ENCODE data around the gene CPB1. TPM values are rescaled to one million over a fixed set of nuclear protein-coding genes. Genes with fewer than 3 reads are reported as not detected.

Gene CPB1
- polyA plus RNA-seq, 1 donor from 2014 or later, result not detected

DNA sequence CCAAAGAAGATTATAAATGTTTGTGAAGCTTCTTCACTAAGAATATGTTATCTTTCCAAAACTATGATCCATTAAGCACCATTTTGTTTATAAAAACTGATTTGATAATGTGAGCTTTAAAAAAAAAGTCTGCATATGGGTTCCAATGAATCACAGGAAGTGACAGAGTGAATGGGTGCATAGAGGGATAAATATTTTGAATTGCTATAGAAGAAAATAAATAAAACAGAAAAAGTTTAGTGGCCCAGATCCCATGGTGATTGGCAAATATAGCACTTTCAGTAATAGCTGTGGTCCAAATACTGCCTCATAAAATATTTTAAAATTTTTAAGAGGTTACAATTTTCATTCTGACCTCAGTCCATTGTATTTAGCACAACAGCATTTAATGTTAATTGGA is 56.6 kb downstream of the CPB1 start:
- no peaks in the 10 kb centered on the region for H3K9me3 Mint-ChIP-seq
- H3K27ac Mint-ChIP-seq, result no peak overlapping the region
- peaks cover 4% of the 10 kb centered on the region for H3K27me3 Mint-ChIP-seq
- H3K4me1 Mint-ChIP-seq, result no peaks in the 10 kb centered on the region
- H3K4me3 Mint-ChIP-seq, result no peak overlapping the region
- H3K36me3 Mint-ChIP-seq, result no peaks in the 10 kb centered on the region

DNA sequence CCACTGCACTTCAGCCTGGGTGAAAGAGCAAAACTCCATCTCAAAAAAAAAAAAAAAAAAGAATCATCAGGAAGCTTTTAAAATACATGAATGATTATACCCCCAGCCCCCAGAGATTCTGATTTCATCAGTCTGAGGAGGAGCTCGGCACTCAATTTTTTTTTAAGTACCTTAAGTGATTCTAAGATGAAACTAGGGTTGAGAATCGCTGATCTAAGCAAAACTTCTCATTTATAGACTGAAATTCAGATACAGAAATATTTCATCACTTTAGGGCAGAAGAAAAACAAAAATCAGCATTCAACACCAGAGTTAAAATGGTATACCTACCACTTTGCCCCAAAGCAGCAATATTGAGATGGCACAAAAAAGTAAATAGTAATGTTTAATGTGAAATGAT is 62.2 kb downstream of the CPB1 start:
- H3K36me3 Mint-ChIP-seq, result peaks cover 2% of the 10 kb centered on the region
- peaks cover 0 to 4% (median 0%) of the 10 kb centered on the region in 3 donors for H3K9me3 Mint-ChIP-seq
- H3K4me3 Mint-ChIP-seq, result no peak overlapping the region
- peaks cover 3% of the 10 kb centered on the region for H3K27me3 Mint-ChIP-seq
- no peak overlapping the region for H3K27ac Mint-ChIP-seq
- no peaks in the 10 kb centered on the region for H3K4me1 Mint-ChIP-seq

DNA sequence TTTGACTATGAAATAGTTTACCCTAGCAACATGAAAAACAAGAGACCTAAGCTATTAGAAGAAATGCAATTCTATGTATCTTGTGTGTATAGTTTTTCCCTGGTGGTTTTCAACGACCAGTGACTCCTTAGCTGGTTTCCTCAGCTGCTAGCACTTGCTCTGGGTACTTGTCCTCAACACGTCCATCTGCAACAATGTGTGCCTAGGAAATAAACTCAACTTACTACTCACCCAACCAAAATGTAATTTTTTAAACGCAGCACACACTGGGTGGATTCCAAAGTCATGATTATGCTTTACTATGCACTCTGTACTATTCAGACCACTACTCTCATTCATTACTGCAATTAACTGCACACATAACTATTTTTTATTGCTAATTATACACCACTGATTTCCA is 68.5 kb downstream of the CPB1 start:
- Mint-ChIP-seq H3K9me3 (peaks cover 0 to 4% (median 0%) of the 10 kb centered on the region in 3 donors), H3K4me3 (peak overlapping the region in 1 of 4 donors; percentile 14), H3K36me3 (peaks cover 2% of the 10 kb centered on the region), H3K27ac (no peak overlapping the region), H3K4me1 (no peaks in the 10 kb centered on the region), H3K27me3 (peaks cover 4% of the 10 kb centered on the region)

DNA sequence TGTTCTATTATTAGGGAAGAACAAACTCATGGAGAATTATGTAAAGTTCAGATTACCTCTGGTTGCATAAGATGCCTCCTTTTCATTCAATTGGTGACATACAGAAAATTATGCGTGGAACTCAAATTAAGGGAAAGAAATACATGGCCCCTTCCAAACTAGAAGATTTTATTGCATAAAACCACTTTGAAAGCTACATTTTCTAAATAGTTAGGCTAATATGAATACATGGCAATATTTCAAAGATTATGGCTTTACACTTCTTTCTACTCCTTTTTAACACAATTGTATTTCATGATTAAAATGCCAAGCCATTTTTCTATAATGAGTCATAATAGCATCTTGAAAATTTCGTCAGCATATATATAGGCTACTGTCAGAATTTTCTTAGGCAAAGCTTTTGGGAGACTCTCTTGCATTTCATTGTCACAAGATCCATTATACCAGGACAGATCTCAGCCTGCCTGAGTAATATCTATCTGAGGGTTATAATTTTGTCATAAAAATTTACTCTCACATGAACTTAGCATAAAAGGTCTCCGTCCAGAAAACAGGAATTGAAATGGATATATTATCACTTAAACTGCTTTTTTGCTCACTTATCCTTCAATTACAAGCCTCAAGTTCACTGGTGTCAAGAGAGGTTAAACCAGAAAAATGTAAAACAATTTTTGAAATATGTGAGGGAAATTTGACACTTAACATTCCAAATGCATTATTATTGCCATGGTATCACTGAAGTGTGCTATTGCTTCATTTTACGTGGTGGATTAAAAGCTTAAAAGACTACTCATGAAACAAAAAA is 74.6 kb downstream of the CPB1 start:
- no peaks in the 10 kb centered on the region for H3K36me3 Mint-ChIP-seq
- H3K27ac Mint-ChIP-seq, result no peak overlapping the region
- H3K9me3 Mint-ChIP-seq, result no peaks in the 10 kb centered on the region
- H3K27me3 Mint-ChIP-seq, result peaks cover 11% of the 10 kb centered on the region
- H3K4me1 Mint-ChIP-seq, result no peaks in the 10 kb centered on the region
- H3K4me3 Mint-ChIP-seq, result no peak overlapping the region

DNA sequence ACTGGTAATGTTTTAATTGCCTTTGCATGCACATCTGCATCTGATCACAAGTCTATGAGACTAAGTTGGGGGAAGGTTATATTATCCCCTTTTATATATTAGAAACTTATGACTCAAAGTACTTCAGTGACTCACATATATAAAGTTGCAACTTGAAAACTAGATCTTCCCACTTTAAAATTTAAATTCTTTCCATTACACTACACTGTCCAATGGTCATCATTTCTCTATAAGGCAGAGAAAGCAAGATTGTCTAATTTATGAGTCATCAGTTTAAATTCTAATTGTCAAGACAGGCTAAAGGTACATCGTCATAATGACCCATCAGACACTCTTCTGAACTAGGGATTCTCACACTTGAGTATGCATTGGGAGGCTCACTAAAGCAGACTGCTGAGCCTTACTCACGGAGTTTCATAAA is 75.4 kb downstream of the CPB1 start:
- Mint-ChIP-seq H3K9me3 (no peaks in the 10 kb centered on the region), H3K4me3 (no peak overlapping the region), H3K27ac (no peak overlapping the region), H3K36me3 (no peaks in the 10 kb centered on the region), H3K27me3 (peaks cover 10% of the 10 kb centered on the region), H3K4me1 (no peaks in the 10 kb centered on the region)

DNA sequence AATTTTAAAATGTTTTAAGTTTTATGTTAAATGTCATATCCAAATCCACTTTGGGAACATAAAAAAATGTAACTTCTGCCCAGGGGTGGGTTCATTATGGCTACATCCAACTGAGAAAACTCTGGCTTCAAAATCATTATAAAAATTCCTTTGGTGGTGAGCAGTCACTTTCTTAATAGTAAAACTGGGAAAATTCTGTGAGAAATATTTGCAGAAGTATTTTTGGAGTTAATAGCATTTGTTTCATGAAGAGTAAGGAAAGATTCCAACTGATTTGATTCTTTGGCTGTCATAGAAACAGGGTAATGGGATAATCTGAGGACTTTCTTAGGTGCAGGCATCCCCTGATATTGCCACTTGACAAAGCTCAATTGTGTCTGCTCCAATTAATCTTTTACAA is 76.3 kb downstream of the CPB1 start:
- Mint-ChIP-seq H3K4me3 (no peak overlapping the region), H3K27me3 (peaks cover 14% of the 10 kb centered on the region), H3K27ac (no peak overlapping the region), H3K36me3 (no peaks in the 10 kb centered on the region), H3K4me1 (no peaks in the 10 kb centered on the region), H3K9me3 (peaks cover 0 to 3% (median 0%) of the 10 kb centered on the region in 3 donors)

DNA sequence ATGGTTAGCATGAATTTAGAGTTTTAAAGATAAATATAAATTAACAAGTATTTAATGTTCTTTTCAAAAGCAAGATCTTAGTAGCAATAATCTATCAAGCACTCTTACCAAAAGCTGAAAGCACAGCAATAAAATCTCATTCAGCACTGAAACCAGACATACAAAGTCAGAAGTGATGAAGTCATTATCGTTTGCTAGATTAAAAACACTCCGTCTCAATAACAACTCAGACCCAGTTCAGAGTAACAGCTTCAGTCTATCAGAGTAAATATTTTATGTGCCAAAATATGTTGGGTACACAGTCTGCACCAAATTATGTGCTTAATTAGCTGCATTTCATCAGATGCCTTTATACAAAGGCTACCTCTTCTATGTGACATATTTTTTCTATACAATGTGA is 79.1 kb downstream of the CPB1 start:
- peaks cover 0 to 3% (median 0%) of the 10 kb centered on the region in 3 donors for H3K9me3 Mint-ChIP-seq
- H3K36me3 Mint-ChIP-seq, result no peaks in the 10 kb centered on the region
- H3K4me1 Mint-ChIP-seq, result no peaks in the 10 kb centered on the region
- no peak overlapping the region for H3K4me3 Mint-ChIP-seq
- H3K27me3 Mint-ChIP-seq, result peaks cover 16% of the 10 kb centered on the region
- H3K27ac Mint-ChIP-seq, result no peak overlapping the region

Other genes with a start within 250 kb of the CPB1 start
- not detected for gene AGTR1, start 129.9 kb upstream of the CPB1 start, polyA plus RNA-seq
- not detected for gene CPA3, start 37.5 kb downstream of the CPB1 start, polyA plus RNA-seq
- 28.9 TPM for gene GYG1, start 163.7 kb downstream of the CPB1 start, polyA plus RNA-seq